Fibroblast of lung (primary cell): ENCODE measurements around the gene OR6C75. TPM values are rescaled to one million over a fixed set of nuclear protein-coding genes. Genes with fewer than 3 reads are reported as not detected.

ENCODE experiments used
- DNase-seq, 2 donors: peaks; one replicate each; pipeline versions ENCODE4 v3.0.0 to v3.0.0-alpha.2; 2010; ENCODE audit warnings: low read depth in 2 of 2
- H2AFZ ChIP-seq: 2 replicates; pipeline ENCODE4 v1.5.1; 2012; ENCODE audit warnings: low read length, control low read depth, inconsistent platforms
- H3K27ac ChIP-seq: 2 replicates; pipeline ENCODE4 v1.5.1; 2011; ENCODE audit warnings: low read length, control low read depth; ENCODE audit not compliant: insufficient read depth
- H3K27me3 ChIP-seq: 2 replicates; pipeline ENCODE4 v1.5.1; 2011; ENCODE audit warnings: mild to moderate bottlenecking, low read length; ENCODE audit not compliant: control insufficient read depth, insufficient read depth
- H3K36me3 ChIP-seq: 2 replicates; pipeline ENCODE4 v1.5.1; 2011; ENCODE audit warnings: low read length; ENCODE audit not compliant: control insufficient read depth, insufficient read depth
- H3K4me1 ChIP-seq: 2 replicates; pipeline ENCODE4 v1.5.1; 2011; ENCODE audit warnings: low read length; ENCODE audit not compliant: control insufficient read depth, insufficient read depth; ENCODE audit errors: extremely low read depth
- H3K4me2 ChIP-seq: 2 replicates; pipeline ENCODE4 v1.5.1; 2011; ENCODE audit warnings: low read length, control low read depth; ENCODE audit not compliant: insufficient read depth; ENCODE audit errors: extremely low read depth
- H3K4me3 ChIP-seq, 4 experiments: fragments of 200-600 bp in 1 of 4; sonication (generic) in 1 of 4; replicated peaks in 1 of 4; 2 replicates each; pipeline ENCODE4 v1.5.1; 2011 to 2016; ENCODE audit warnings: low read length in 4 of 4, low read depth in 3 of 4, mild to moderate bottlenecking in 3 of 4, control low read depth in 2 of 4, inconsistent platforms in 1 of 4, mixed read lengths in 1 of 4; ENCODE audit not compliant: insufficient read depth in 1 of 4; ENCODE audit errors: control extremely low read depth in 1 of 4
- H3K79me2 ChIP-seq: 2 replicates; pipeline ENCODE4 v1.5.1; 2012; ENCODE audit warnings: mild to moderate bottlenecking, low read length, inconsistent platforms; ENCODE audit not compliant: control insufficient read depth, insufficient read depth
- H3K9ac ChIP-seq: 2 replicates; pipeline ENCODE4 v1.5.1; 2011; ENCODE audit warnings: mild to moderate bottlenecking, low read length, control low read depth; ENCODE audit not compliant: insufficient read depth
- H3K9me3 ChIP-seq: 2 replicates; pipeline ENCODE4 v1.5.1; 2012; ENCODE audit warnings: low read depth, low read length; ENCODE audit not compliant: control insufficient read depth, insufficient read depth
- H4K20me1 ChIP-seq: 2 replicates; pipeline ENCODE4 v1.5.1; 2011; ENCODE audit warnings: low read length; ENCODE audit not compliant: control insufficient read depth, insufficient read depth; ENCODE audit errors: extremely low read depth
- CTCF ChIP-seq, 2 donors: IDR thresholded peaks in 1 of 2; conservative IDR thresholded peaks in 1 of 2; 1 replicate in 1 of 2; 2 replicates in 1 of 2; pipeline ENCODE4 v1.5.1; 2011 to 2012; ENCODE audit warnings: low read length in 2 of 2, control low read depth in 1 of 2, inconsistent platforms in 1 of 2, low read depth in 1 of 2, mild to moderate bottlenecking in 1 of 2
- EZH2 ChIP-seq: IDR thresholded peaks from 2 replicates; pipeline ENCODE4 v1.5.1; 2012; ENCODE audit warnings: low read length, control low read depth, mild to moderate bottlenecking; ENCODE audit errors: missing control alignments
- polyA plus RNA-seq, 2 donors: library from polyadenylated mRNA; depleted of rRNA in 1 of 2; stranded (reverse) in 1 of 2; unstranded in 1 of 2; fragments of >200 nt; gene quantifications; 2 replicates each; pipeline ENCODE4 v1.2.1, GENCODE V29; 2011 to 2012; ENCODE audit warnings: missing spikeins in 1 of 2
- total RNA-seq: library from RNA; depleted of rRNA; stranded (reverse); fragments of >200 nt; gene quantifications from 2 replicates; pipeline ENCODE4 v1.2.1, GENCODE V29; 2014

OR6C75 gene
- total and polyA plus RNA-seq, 2 donors (not counting 1 experiment from before 2014, with no cell fraction given): not detected

GRCh38 chr12:55365086-55365485 is 2.3 kb downstream of the OR6C75 start:
- no peaks in the 10 kb centered on the region for H3K4me1 ChIP-seq
- no peak overlapping the region for H3K4me3 ChIP-seq
- H3K9me3 ChIP-seq: no peaks in the 10 kb centered on the region
- TF ChIP-seq EZH2 (no peak), CTCF (conservative IDR thresholded peaks at IDR 0.05 in 1 of 2, IDR thresholded peaks at IDR 0.05 in 1 of 2; ENCODE audit: low read depth in 1 of 2, low read length in 2 of 2) (no peak)
- H4K20me1 ChIP-seq: no peaks in the 10 kb centered on the region
- no peak overlapping the region for H2AFZ ChIP-seq
- no peak for DNase-seq
- no peaks in the 10 kb centered on the region for H3K27me3 ChIP-seq
- no peaks in the 10 kb centered on the region for H3K79me2 ChIP-seq
- no peak overlapping the region for H3K4me2 ChIP-seq
- no peak overlapping the region for H3K9ac ChIP-seq
- H3K27ac ChIP-seq: no peak overlapping the region
- no peaks in the 10 kb centered on the region for H3K36me3 ChIP-seq

GRCh38 chr12:55372521-55372920 is 9.7 kb downstream of the OR6C75 start:
- Histone ChIP-seq H3K27me3 (no peaks in the 10 kb centered on the region), H3K4me3 (no peak overlapping the region), H3K79me2 (no peaks in the 10 kb centered on the region), H2AFZ (no peak overlapping the region), H3K9ac (no peak overlapping the region), H3K36me3 (no peaks in the 10 kb centered on the region), H3K27ac (no peak overlapping the region), H4K20me1 (no peaks in the 10 kb centered on the region), H3K9me3 (no peaks in the 10 kb centered on the region), H3K4me2 (no peak overlapping the region), H3K4me1 (no peaks in the 10 kb centered on the region)
- no peak for DNase-seq
- TF ChIP-seq EZH2 (no peak), CTCF (conservative IDR thresholded peaks at IDR 0.05 in 1 of 2, IDR thresholded peaks at IDR 0.05 in 1 of 2; ENCODE audit: low read depth in 1 of 2, low read length in 2 of 2) (no peak)

GRCh38 chr12:55385891-55386290 is 23.1 kb downstream of the OR6C75 start:
- no peak for TF ChIP-seq EZH2
- no peak for TF ChIP-seq CTCF (conservative IDR thresholded peaks at IDR 0.05 in 1 of 2, IDR thresholded peaks at IDR 0.05 in 1 of 2; ENCODE audit: low read depth in 1 of 2, low read length in 2 of 2)
- no peaks in the 10 kb centered on the region for H3K36me3 ChIP-seq
- H3K9me3 ChIP-seq: no peaks in the 10 kb centered on the region
- no peak overlapping the region for H3K4me3 ChIP-seq
- no peaks in the 10 kb centered on the region for H3K27me3 ChIP-seq
- no peak for DNase-seq
- H3K4me2 ChIP-seq: no peak overlapping the region
- H3K27ac ChIP-seq: no peak overlapping the region
- H4K20me1 ChIP-seq: no peaks in the 10 kb centered on the region
- no peaks in the 10 kb centered on the region for H3K79me2 ChIP-seq
- H3K9ac ChIP-seq: no peak overlapping the region
- H3K4me1 ChIP-seq: no peaks in the 10 kb centered on the region
- no peak overlapping the region for H2AFZ ChIP-seq
